Neural cell (in vitro differentiated cells): ENCODE measurements around the gene MMP1. TPM values are rescaled to one million over a fixed set of nuclear protein-coding genes. Genes with fewer than 3 reads are reported as not detected.

Experiments used
- H2AFZ ChIP-seq: fragments of 200-600, 300-800 bp; sonication (generic), shearing (Covaris generic); 2 replicates; pipeline ENCODE4 v1.6.0; 2014; ENCODE audit warnings: low read depth, mild to moderate bottlenecking, antibody characterized with exemption, low read length, moderate library complexity
- H3F3A ChIP-seq: fragments of 200-600 bp; shearing (Covaris generic); 2 replicates; pipeline ENCODE4 v1.6.1; 2016; ENCODE audit warnings: mild to moderate bottlenecking, moderate library complexity, mixed read lengths, antibody characterized with exemption, low read length; ENCODE audit not compliant: insufficient read depth, poor library complexity, severe bottlenecking
- H3K27ac ChIP-seq: fragments of 200-600, 300-800 bp; sonication (generic), shearing (Covaris generic); 2 replicates; pipeline ENCODE4 v1.5.1; 2014; ENCODE audit warnings: mild to moderate bottlenecking, low read length, moderate library complexity
- H3K27me3 ChIP-seq: fragments of 300-800, 200-600 bp; sonication (generic), shearing (Covaris generic); 2 replicates; pipeline ENCODE4 v1.6.0; 2014; ENCODE audit warnings: mild to moderate bottlenecking, low read depth, low read length, moderate library complexity; ENCODE audit not compliant: insufficient read depth
- H3K36me3 ChIP-seq: fragments of 300-800, 200-600 bp; sonication (generic), shearing (Covaris generic); 2 replicates; pipeline ENCODE4 v1.5.1; 2014; ENCODE audit warnings: mild to moderate bottlenecking, antibody characterized with exemption, low read length, moderate library complexity; ENCODE audit not compliant: insufficient read depth
- H3K4me2 ChIP-seq: fragments of 300-800, 200-600 bp; sonication (generic), shearing (Covaris generic); 2 replicates; pipeline ENCODE4 v1.6.0; 2014; ENCODE audit warnings: mild to moderate bottlenecking, low read length
- H3K4me3 ChIP-seq: fragments of 300-800, 200-600 bp; sonication (generic), shearing (Covaris generic); 2 replicates; pipeline ENCODE4 v1.5.1; 2014; ENCODE audit warnings: mild to moderate bottlenecking, low read length, moderate library complexity
- H3K79me2 ChIP-seq: fragments of 200-600 bp; shearing (Covaris generic); replicated peaks from 2 replicates; pipeline ENCODE4 v1.6.0; 2014; ENCODE audit warnings: mild to moderate bottlenecking, low read length, moderate library complexity; ENCODE audit not compliant: insufficient read depth
- H3K9ac ChIP-seq: fragments of 300-800, 200-600 bp; sonication (generic), shearing (Covaris generic); 2 replicates; pipeline ENCODE4 v1.6.1; 2016; ENCODE audit warnings: mild to moderate bottlenecking, low read length, mixed read lengths
- H3K9me2 ChIP-seq: fragments of 200-600 bp; shearing (Covaris generic); 2 replicates; pipeline ENCODE4 v1.6.1; 2016; ENCODE audit warnings: mild to moderate bottlenecking, low read length, mixed read lengths; ENCODE audit not compliant: insufficient read depth
- H3K9me3 ChIP-seq: fragments of 200-600, 300-800 bp; sonication (generic), shearing (Covaris generic); 2 replicates; pipeline ENCODE4 v1.6.1; 2016; ENCODE audit warnings: mild to moderate bottlenecking, mixed run types, low read length, moderate library complexity, mixed read lengths
- H4K20me1 ChIP-seq: fragments of 200-600 bp; shearing (Covaris generic); 2 replicates; pipeline ENCODE4 v1.6.1; 2016; ENCODE audit warnings: mild to moderate bottlenecking, mixed run types; ENCODE audit not compliant: insufficient read depth
- EP300 ChIP-seq: fragments of 450-650 bp; conservative IDR thresholded peaks from 2 replicates; pipeline ENCODE4 v1.6.1; 2014; ENCODE audit warnings: antibody characterized with exemption, mild to moderate bottlenecking, moderate library complexity; ENCODE audit not compliant: poor library complexity, severe bottlenecking
- EZH2 ChIP-seq: fragments of 200-600, 300-800 bp; shearing (Covaris generic), sonication (generic); IDR thresholded peaks from 2 replicates; pipeline ENCODE4 v1.6.1; 2014; ENCODE audit warnings: antibody characterized with exemption, low read length, borderline replicate concordance, mild to moderate bottlenecking; ENCODE audit not compliant: insufficient read depth, poor library complexity, severe bottlenecking
- MXI1 ChIP-seq: fragments of 450-650 bp; conservative IDR thresholded peaks from 2 replicates; pipeline ENCODE4 v1.6.1; 2014; ENCODE audit warnings: antibody characterized with exemption, mild to moderate bottlenecking; ENCODE audit not compliant: poor library complexity, severe bottlenecking
- POLR2AphosphoS5 ChIP-seq: IDR thresholded peaks from 2 replicates; pipeline ENCODE4 v1.6.1; 2012
- RAD21 ChIP-seq: fragments of 450-650 bp; conservative IDR thresholded peaks from 2 replicates; pipeline ENCODE4 v1.6.1; 2014; ENCODE audit warnings: antibody characterized with exemption, mild to moderate bottlenecking, moderate library complexity
- SMC3 ChIP-seq: fragments of 450-650 bp; conservative IDR thresholded peaks from 2 replicates; pipeline ENCODE4 v1.6.1; 2014; ENCODE audit warnings: antibody characterized with exemption, mild to moderate bottlenecking, moderate library complexity; ENCODE audit not compliant: poor library complexity
- TAF1 ChIP-seq: IDR thresholded peaks from 2 replicates; pipeline ENCODE4 v1.6.1; 2012; ENCODE audit warnings: low read depth
- polyA plus RNA-seq: library from polyadenylated mRNA; depleted of rRNA; stranded (reverse); fragments of >200 nt; gene quantifications from 2 replicates; pipeline ENCODE4 v1.2.3, GENCODE V29; 2014
- TF ChIP-seq, protein P1 (sequence below): fragments of 450-650 bp; IDR thresholded peaks from 2 replicates; pipeline ENCODE4 v1.5.1; 2014; ENCODE audit warnings: antibody characterized with exemption, mild to moderate bottlenecking, moderate library complexity; ENCODE audit not compliant: poor library complexity, severe bottlenecking
- TF ChIP-seq, protein P2 (sequence below): IDR thresholded peaks from 2 replicates; pipeline ENCODE4 v1.6.1; 2012; ENCODE audit warnings: borderline replicate concordance

The MMP1 gene
- polyA plus RNA-seq, 1 donor from 2014 or later: not detected

DNA sequence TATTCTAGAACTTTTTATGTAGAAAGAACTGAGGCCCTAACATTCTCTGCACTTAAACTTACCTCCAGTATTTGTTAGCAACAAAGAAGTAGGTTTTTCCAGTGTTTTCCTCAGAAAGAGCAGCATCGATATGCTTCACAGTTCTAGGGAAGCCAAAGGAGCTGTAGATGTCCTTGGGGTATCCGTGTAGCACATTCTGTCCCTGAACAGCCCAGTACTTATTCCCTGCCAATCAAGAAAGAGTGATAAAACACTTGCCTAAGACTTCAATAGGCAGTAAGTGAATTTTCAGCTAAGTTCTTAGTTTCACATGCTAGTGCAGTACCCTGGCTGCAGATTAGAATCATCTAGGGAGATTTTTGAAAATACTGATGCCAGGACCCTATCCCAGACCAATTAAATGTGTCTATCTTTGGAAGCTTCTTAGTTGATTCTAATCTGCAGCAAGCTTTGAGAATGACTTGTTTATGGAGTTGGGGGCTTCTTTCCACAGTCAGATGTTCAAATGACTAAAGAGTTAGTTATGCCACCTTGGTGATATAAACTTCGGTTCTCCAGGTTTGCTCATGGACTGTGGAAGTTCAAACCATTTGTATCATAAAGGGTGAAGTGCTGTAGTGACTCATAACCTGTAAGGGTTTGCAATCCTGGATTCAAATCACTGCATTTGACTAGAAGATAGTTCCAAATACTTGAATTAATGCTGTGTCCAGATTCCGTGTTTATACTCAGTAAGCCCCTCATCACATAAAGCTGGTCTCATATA, 6.5 kb downstream of the MMP1 start:
- H3K79me2 ChIP-seq: no peaks in the 10 kb centered on the region
- H3K9me3 ChIP-seq: no peaks in the 10 kb centered on the region
- TF ChIP-seq MXI1: no peak
- no peak for TF ChIP-seq TAF1
- TF ChIP-seq, protein P1, sequence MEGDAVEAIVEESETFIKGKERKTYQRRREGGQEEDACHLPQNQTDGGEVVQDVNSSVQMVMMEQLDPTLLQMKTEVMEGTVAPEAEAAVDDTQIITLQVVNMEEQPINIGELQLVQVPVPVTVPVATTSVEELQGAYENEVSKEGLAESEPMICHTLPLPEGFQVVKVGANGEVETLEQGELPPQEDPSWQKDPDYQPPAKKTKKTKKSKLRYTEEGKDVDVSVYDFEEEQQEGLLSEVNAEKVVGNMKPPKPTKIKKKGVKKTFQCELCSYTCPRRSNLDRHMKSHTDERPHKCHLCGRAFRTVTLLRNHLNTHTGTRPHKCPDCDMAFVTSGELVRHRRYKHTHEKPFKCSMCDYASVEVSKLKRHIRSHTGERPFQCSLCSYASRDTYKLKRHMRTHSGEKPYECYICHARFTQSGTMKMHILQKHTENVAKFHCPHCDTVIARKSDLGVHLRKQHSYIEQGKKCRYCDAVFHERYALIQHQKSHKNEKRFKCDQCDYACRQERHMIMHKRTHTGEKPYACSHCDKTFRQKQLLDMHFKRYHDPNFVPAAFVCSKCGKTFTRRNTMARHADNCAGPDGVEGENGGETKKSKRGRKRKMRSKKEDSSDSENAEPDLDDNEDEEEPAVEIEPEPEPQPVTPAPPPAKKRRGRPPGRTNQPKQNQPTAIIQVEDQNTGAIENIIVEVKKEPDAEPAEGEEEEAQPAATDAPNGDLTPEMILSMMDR: no peak
- no peak for TF ChIP-seq EZH2
- TF ChIP-seq EP300: no peak
- no peak for TF ChIP-seq POLR2AphosphoS5
- no peak for TF ChIP-seq RAD21
- TF ChIP-seq SMC3: no peak
- TF ChIP-seq, protein P2, sequence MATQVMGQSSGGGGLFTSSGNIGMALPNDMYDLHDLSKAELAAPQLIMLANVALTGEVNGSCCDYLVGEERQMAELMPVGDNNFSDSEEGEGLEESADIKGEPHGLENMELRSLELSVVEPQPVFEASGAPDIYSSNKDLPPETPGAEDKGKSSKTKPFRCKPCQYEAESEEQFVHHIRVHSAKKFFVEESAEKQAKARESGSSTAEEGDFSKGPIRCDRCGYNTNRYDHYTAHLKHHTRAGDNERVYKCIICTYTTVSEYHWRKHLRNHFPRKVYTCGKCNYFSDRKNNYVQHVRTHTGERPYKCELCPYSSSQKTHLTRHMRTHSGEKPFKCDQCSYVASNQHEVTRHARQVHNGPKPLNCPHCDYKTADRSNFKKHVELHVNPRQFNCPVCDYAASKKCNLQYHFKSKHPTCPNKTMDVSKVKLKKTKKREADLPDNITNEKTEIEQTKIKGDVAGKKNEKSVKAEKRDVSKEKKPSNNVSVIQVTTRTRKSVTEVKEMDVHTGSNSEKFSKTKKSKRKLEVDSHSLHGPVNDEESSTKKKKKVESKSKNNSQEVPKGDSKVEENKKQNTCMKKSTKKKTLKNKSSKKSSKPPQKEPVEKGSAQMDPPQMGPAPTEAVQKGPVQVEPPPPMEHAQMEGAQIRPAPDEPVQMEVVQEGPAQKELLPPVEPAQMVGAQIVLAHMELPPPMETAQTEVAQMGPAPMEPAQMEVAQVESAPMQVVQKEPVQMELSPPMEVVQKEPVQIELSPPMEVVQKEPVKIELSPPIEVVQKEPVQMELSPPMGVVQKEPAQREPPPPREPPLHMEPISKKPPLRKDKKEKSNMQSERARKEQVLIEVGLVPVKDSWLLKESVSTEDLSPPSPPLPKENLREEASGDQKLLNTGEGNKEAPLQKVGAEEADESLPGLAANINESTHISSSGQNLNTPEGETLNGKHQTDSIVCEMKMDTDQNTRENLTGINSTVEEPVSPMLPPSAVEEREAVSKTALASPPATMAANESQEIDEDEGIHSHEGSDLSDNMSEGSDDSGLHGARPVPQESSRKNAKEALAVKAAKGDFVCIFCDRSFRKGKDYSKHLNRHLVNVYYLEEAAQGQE: no peak
- no peak overlapping the region for H3K9ac ChIP-seq
- no peak overlapping the region for H3K4me2 ChIP-seq
- H3K27ac ChIP-seq: no peak overlapping the region
- H3K4me3 ChIP-seq: no peak overlapping the region
- H4K20me1 ChIP-seq: no peaks in the 10 kb centered on the region
- H3K27me3 ChIP-seq: no peaks in the 10 kb centered on the region
- no peaks in the 10 kb centered on the region for H3K36me3 ChIP-seq
- H3K9me2 ChIP-seq: no peaks in the 10 kb centered on the region
- H2AFZ ChIP-seq: no peak overlapping the region
- no peaks in the 10 kb centered on the region for H3F3A ChIP-seq

DNA sequence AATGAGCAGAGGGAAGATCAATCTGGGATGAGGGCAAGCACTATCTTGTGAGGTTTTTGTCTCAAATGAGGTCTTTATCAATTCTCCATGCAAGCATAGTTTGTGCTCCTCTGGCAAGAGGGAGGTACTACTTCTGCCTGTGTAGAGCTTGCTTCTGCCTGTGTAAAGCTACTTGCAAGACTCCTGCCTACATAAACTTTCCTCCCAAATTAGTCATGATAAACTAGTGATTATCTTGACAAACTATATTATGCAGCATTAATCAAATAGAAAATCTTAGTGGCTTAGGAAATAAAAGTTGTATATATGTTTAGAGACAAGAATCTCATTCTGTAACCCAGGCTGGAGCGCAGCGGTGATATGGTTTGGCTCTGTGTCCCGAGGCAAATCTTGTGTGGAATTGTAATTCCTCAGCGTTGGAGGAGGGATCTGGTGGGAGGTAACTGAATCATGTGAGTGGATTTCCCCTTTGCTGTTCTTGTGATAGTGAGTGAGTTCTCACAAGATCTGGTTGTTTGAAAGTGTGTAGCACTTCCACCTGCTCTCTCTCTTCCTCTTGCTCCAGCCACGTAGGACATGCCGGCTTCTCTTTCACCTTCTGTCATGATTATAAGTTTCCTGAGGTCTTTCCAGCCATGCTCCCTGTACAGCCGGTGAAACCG, 9.5 kb downstream of the MMP1 start:
- no peak for TF ChIP-seq SMC3
- TF ChIP-seq, protein P2: no peak
- no peak for TF ChIP-seq RAD21
- TF ChIP-seq, protein P1: no peak
- no peak for TF ChIP-seq MXI1
- no peak for TF ChIP-seq EP300
- TF ChIP-seq POLR2AphosphoS5: no peak
- TF ChIP-seq TAF1: no peak
- no peak for TF ChIP-seq EZH2

More for the DNA sequence above, 9.5 kb downstream of the MMP1 start:
- no peaks in the 10 kb centered on the region for H3F3A ChIP-seq
- no peaks in the 10 kb centered on the region for H3K79me2 ChIP-seq
- no peak overlapping the region for H3K9ac ChIP-seq
- no peaks in the 10 kb centered on the region for H3K9me3 ChIP-seq
- H3K4me3 ChIP-seq: no peak overlapping the region
- no peaks in the 10 kb centered on the region for H4K20me1 ChIP-seq
- H3K4me2 ChIP-seq: no peak overlapping the region
- no peaks in the 10 kb centered on the region for H3K27me3 ChIP-seq
- no peak overlapping the region for H2AFZ ChIP-seq
- no peaks in the 10 kb centered on the region for H3K36me3 ChIP-seq
- no peaks in the 10 kb centered on the region for H3K9me2 ChIP-seq
- H3K27ac ChIP-seq: no peak overlapping the region
